GM12864 (cell line): Measurements from ENCODE around the gene HPN.

Source experiments
- DNase-seq: peaks from one replicate; pipeline ENCODE4 v3.0.0-alpha.2; 2011; ENCODE audit warnings: low read depth
- H3K4me3 ChIP-seq: 2 replicates; pipeline ENCODE4 v1.5.1; 2011; ENCODE audit warnings: mild to moderate bottlenecking, low read depth, low read length, control low read depth
- TF ChIP-seq, protein P1 (sequence below): IDR thresholded peaks from 2 replicates; pipeline ENCODE4 v1.5.1; 2011; ENCODE audit warnings: low read depth, mild to moderate bottlenecking, moderate library complexity, low read length, control low read depth, inconsistent platforms; ENCODE audit errors: missing control alignments

Gene HPN

DNA sequence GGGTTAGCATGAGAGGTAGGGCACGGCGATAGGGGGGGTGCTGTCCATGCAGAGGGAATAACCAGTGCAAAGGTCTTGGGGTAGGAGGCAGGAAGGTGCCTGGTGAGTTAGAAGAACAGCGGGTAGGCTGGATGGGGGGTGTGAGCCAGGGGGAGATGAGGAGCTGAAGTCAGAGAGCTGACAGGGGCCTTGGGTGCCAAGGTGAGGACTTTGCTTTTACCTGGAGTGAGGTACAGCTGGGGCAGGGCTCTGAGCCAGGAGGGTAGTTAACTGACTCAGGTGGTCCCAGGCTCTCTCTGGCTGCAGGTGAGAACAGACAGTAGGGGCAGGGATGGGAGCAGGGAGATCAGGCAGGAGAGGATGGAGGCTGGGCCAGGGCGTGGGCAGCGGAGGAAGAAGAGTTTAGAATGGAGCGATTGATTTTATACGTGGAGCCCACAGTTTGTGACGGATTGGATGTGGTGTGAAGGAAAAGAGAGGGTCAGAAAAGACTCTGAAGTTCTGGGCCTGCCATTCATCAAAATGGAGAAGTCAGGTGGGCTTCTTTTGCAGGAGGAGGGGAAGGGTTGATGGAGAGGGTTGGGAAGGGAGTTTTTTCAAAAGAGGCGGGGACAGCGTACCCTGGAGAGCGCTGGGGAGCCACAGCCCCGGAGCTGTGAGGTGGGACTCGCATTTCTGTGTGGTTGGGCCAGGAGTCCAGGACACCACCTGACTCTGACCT is 42.6 kb upstream of the HPN start:
- DNase-seq: no peak
- H3K4me3 ChIP-seq: peak overlapping the region; percentile 66

DNA sequence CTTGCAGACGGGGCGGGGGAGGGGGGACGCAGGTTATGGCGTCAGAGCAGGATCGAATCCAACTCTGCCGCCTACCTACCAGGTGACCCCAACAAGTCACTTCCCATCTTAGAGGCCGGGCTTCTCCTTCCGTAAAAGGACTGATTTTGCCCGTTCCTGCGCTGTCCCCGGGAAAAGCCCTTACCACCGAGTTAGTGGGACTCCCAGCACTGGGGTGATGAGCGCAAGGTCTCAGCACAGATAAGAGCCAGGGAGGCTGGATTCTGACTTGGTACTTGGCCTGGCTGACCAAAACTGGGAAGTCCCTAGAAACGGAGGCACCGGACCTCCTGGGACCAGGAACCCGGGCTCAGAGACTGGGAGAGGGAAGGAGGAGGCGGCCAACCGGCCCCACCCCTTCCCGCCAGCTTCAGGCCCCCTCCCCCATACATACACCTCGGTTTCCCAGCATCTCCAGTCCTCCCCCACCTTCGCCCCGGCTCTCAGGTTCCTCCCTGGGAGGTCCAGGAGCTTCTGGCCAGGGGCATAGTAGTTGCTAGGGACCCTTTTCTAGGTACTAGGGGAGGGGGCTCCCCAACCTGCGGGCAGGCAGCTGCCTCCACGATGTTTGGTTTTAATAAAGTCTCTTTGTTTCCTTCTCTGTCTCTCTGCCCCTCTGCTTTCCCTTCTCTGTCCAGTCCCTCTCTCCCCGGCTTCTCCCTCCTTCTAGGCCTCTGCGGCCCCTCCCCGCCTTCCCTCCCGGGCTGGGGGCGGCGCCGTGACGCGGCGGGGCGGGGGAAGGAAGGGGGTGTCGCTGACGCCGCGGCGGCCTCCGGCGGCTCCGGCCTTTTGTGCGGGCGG is 41.8 kb upstream of the HPN start, which contains the start of gene GRAMD1A:
Gene GRAMD1A, plus strand, starts transcription at position 826 of the 840 bp plus-strand sequence. CDS start 156 bp downstream, outside the sequence.
- TF ChIP-seq, protein P1, sequence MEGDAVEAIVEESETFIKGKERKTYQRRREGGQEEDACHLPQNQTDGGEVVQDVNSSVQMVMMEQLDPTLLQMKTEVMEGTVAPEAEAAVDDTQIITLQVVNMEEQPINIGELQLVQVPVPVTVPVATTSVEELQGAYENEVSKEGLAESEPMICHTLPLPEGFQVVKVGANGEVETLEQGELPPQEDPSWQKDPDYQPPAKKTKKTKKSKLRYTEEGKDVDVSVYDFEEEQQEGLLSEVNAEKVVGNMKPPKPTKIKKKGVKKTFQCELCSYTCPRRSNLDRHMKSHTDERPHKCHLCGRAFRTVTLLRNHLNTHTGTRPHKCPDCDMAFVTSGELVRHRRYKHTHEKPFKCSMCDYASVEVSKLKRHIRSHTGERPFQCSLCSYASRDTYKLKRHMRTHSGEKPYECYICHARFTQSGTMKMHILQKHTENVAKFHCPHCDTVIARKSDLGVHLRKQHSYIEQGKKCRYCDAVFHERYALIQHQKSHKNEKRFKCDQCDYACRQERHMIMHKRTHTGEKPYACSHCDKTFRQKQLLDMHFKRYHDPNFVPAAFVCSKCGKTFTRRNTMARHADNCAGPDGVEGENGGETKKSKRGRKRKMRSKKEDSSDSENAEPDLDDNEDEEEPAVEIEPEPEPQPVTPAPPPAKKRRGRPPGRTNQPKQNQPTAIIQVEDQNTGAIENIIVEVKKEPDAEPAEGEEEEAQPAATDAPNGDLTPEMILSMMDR: no peak
- DNase-seq: no peak
- H3K4me3 ChIP-seq: peak within 1 kb of the TSS; percentile 66

More for the DNA sequence above, 42.6 kb upstream of the HPN start:
- TF ChIP-seq, protein P1: no peak

DNA sequence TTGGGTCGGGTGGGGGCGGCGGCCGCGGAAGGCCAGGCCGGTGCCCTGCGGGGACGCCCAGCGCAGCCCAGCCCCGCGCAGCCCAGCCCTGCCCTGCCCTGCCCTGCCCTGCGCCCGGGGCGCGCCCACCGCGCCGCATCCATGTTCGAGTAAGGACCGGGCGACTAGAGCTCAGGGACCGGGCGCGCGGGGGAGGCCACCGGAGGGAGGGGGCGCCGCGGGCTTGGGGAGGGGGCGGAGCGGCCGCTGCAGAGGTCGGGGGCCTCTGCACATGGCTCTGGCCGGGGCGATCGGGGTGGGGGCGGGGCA is 41.2 kb upstream of the HPN start:
- TF ChIP-seq, protein P1: no peak
- no peak for DNase-seq
- peak overlapping the region; percentile 66 for H3K4me3 ChIP-seq

DNA sequence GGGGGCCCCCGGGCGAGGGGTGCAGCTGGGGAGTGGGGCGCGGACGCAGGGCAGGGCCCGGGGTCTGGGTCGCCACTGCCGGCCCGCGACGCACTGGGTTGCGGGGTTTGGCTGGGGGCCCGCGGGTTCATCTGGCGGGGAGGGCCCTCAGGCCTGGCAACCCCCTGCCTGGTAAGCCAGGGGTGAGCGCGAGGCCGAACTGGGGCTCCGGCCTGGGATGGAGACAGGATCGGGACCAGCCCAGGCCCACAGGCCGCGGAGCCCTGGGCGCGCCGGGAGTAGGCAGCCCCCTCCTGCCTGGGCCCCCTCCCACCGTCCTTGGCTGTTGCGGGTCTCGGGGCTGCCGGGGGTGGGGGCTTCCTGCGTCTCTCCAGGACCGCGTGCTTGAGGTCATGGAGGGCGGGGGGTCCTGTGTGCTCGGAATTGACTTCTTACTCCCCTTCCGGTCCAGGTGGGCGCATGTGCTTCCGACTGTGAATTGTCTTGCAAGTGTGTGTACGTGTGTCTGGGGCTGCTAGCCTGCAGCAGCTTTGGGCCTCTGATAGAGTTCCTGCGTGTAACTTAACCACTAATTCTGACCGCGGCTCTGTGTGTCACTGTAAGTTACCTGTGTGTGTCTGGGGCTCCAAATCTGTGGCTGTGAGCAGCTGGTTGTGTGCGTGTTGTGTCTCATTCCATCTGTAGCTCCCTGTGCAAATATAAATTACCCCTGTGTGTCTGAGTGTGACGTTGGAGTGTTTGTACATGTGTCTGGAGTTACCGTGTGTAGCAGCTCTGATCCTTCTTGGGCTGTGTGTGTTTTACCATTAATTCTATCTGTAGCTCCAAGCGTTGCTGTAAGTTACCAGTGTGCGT is 40.6 kb upstream of the HPN start:
- peak overlapping the region; percentile 66 for H3K4me3 ChIP-seq
- TF ChIP-seq, protein P1: no peak
- DNase-seq: no peak

DNA sequence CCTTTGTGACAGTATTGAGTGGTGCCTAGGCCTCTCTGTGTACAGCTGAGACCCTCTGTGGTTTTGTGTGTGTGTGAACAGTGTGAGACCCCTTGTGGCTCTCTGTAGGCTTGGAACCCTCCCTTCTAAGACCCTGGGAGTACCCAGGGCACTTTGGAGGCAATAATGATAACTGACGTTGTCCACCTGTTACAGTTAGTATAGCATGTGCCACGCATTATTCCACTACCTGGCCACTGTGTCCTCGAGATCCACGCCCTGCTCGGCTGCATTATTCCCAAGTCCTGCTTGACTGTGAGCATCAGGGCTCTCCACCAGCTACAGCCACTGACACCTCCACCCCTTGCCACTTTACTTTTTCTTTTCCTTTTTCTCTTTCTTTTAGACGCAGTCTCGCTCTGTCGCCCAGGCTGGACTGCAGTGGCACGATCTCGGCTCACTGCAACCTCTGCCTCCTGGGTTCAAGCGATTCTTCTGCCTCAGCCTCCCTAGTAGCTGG is 39.4 kb upstream of the HPN start:
- no peak for DNase-seq
- TF ChIP-seq, protein P1: no peak
- H3K4me3 ChIP-seq: peak overlapping the region; percentile 66

DNA sequence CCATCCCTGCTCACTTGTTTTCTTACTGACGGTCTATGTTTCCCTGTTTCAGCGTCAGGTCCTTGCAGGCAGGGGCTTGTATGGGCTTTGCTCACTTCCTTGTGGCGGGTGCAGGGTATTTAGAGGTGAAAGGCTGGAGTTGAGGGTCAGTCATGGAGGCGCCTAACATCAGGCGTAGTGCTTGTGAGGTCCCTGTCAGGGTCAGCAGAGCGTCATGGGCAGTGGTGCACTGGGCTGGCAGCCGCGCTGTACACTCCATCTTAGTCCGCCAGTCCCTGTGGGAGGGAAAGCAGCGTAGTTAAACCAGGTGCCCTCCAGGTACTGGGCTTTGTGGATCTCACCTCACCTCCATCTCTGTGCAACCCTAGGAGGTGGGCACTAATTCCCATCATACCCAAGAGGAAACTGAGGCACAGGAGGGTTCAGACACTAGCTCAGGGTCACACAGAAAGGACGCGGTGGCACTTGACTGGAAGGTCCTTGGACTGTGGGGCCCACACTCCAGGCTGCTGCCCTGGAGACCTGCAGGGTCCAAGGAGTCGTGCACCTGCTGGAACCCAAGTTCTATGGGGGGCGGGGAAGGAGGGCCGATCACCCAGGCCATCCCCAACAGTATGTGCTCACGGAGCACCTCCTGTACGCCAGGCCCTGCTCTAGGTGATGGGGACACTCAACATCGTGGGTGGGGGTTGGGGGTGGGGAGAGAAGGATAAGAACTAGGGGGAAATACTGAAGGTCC is 36.8 kb upstream of the HPN start:
- TF ChIP-seq, protein P1: no peak
- no peak overlapping the region for H3K4me3 ChIP-seq
- no peak for DNase-seq
